Astrocyte (in vitro differentiated cells and primary cell): ENCODE data around the gene TBC1D2. TPM values are rescaled to one million over a fixed set of nuclear protein-coding genes. Genes with fewer than 3 reads are reported as not detected.

Experiments used
- DNase-seq: peaks from one replicate; pipeline ENCODE4 v3.0.0-alpha.2; 2010; ENCODE audit warnings: low read depth
- FAIRE-seq: peaks from 2 replicates; lab custom pipeline; 2011; peaks lifted over from hg19 to GRCh38; lab: Jason Lieb, UNC
- H2AFZ ChIP-seq: 2 replicates; pipeline ENCODE4 v1.6.0; 2012; ENCODE audit warnings: low read depth, low read length, inconsistent platforms
- H3K27ac ChIP-seq: 2 replicates; pipeline ENCODE4 v1.5.1; 2011; ENCODE audit warnings: low read depth, low read length, inconsistent platforms
- H3K27me3 ChIP-seq: 2 replicates; pipeline ENCODE4 v1.6.0; 2011; ENCODE audit warnings: low read length, inconsistent platforms; ENCODE audit not compliant: insufficient read depth
- H3K36me3 ChIP-seq: 2 replicates; pipeline ENCODE4 v1.5.1; 2011; ENCODE audit warnings: low read length, inconsistent platforms; ENCODE audit not compliant: insufficient read depth
- H3K4me1 ChIP-seq: 2 replicates; pipeline ENCODE4 v1.5.1; 2011; ENCODE audit warnings: low read length, inconsistent platforms; ENCODE audit not compliant: insufficient read depth
- H3K4me2 ChIP-seq: 2 replicates; pipeline ENCODE4 v1.6.0; 2012; ENCODE audit warnings: low read length, inconsistent platforms
- H3K4me3 ChIP-seq: 2 replicates; pipeline ENCODE4 v1.5.1; 2011; ENCODE audit warnings: low read depth, mild to moderate bottlenecking, low read length, inconsistent platforms; ENCODE audit not compliant: insufficient read depth
- H3K79me2 ChIP-seq: 2 replicates; pipeline ENCODE4 v1.6.0; 2012; ENCODE audit warnings: mild to moderate bottlenecking, low read length, inconsistent platforms; ENCODE audit not compliant: insufficient read depth
- H3K9ac ChIP-seq: 2 replicates; pipeline ENCODE4 v1.6.0; 2012; ENCODE audit warnings: mild to moderate bottlenecking, low read length, inconsistent platforms
- H3K9me3 ChIP-seq: 2 replicates; pipeline ENCODE4 v1.5.1; 2012; ENCODE audit warnings: low read depth, mild to moderate bottlenecking, low read length, inconsistent platforms; ENCODE audit not compliant: insufficient read depth
- H4K20me1 ChIP-seq: 2 replicates; pipeline ENCODE4 v1.6.0; 2012; ENCODE audit warnings: low read length, inconsistent platforms; ENCODE audit not compliant: insufficient read depth
- H3K27ac Mint-ChIP-seq: one replicate; pipeline ENCODE4 v1.8.0; 2021; ENCODE audit warnings: mild to moderate bottlenecking, mixed read lengths; ENCODE audit not compliant: unreplicated experiment
- H3K27me3 Mint-ChIP-seq: one replicate; pipeline ENCODE4 v1.8.0; 2021; ENCODE audit warnings: low read depth, mixed read lengths; ENCODE audit not compliant: unreplicated experiment
- H3K36me3 Mint-ChIP-seq: one replicate; pipeline ENCODE4 v1.8.0; 2021; ENCODE audit warnings: low read depth, mixed read lengths; ENCODE audit not compliant: unreplicated experiment
- H3K4me1 Mint-ChIP-seq: one replicate; pipeline ENCODE4 v1.8.0; 2021; ENCODE audit warnings: low read depth, mixed read lengths; ENCODE audit not compliant: unreplicated experiment
- H3K4me3 Mint-ChIP-seq: one replicate; pipeline ENCODE4 v1.8.0; 2021; ENCODE audit warnings: mild to moderate bottlenecking, moderate library complexity, mixed read lengths; ENCODE audit not compliant: unreplicated experiment
- H3K9me3 Mint-ChIP-seq: one replicate; pipeline ENCODE4 v1.8.0; 2021; ENCODE audit warnings: mild to moderate bottlenecking, mixed read lengths; ENCODE audit not compliant: unreplicated experiment
- CTCF ChIP-seq: IDR thresholded peaks from 2 replicates; pipeline ENCODE4 v1.5.1; 2011; ENCODE audit warnings: low read depth, mild to moderate bottlenecking, inconsistent platforms, low read length, moderate library complexity; ENCODE audit not compliant: insufficient read depth
- EZH2 ChIP-seq: IDR thresholded peaks from 2 replicates; pipeline ENCODE4 v1.6.1; 2012; ENCODE audit warnings: mild to moderate bottlenecking, low read length, inconsistent platforms; ENCODE audit not compliant: insufficient read depth
- total RNA-seq: library from RNA; stranded (reverse); gene quantifications from 2 replicates; pipeline ENCODE4 v1.2.1, GENCODE V29; 2021

The TBC1D2 gene
- total RNA-seq, 1 donor from 2014 or later: 9.6 TPM

- no peak for FAIRE-seq
- Histone ChIP-seq H3K9ac (no peak overlapping the region), H3K36me3 (peaks cover 7% of the 10 kb centered on the region), H3K27ac (no peak overlapping the region), H4K20me1 (no peaks in the 10 kb centered on the region), H3K4me1 (no peaks in the 10 kb centered on the region), H3K79me2 (no peaks in the 10 kb centered on the region), H3K4me2 (no peak overlapping the region), H3K4me3 (no peak overlapping the region), H3K9me3 (no peaks in the 10 kb centered on the region), H3K27me3 (no peaks in the 10 kb centered on the region), H2AFZ (no peak overlapping the region)
- H3K4me3 Mint-ChIP-seq: no peak overlapping the region
- H3K4me1 Mint-ChIP-seq: no peaks in the 10 kb centered on the region
- DNase-seq: no peak
- peaks cover 30% of the 10 kb centered on the region for H3K27me3 Mint-ChIP-seq
- TF ChIP-seq CTCF (no peak), EZH2 (no peak)
- no peak overlapping the region for H3K27ac Mint-ChIP-seq
- peaks cover 23% of the 10 kb centered on the region for H3K36me3 Mint-ChIP-seq
- H3K9me3 Mint-ChIP-seq: peaks cover 2% of the 10 kb centered on the region
Measured at GRCh38 chr9:98204692-98205091, 50.8 kb downstream of the TBC1D2 start.

DNA sequence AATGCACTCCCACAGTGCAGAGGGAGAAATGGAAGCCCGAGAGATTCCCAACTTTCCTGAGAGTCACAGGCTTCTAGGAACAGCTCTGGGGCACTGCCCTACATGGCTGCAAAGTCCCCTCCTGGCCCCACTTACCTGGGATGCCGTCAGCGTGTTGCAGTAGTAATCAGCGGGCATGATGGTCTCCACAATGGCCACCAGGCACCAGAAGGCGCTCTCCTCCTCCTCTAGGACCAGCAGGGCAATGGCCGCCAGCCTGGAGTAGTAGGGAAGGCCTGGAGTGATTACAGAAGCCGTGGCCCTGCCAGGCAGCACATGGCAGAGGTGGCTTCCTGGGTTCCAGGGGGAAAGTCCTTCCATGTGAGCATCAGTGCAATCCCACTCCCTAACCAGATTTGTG is 52.3 kb downstream of the TBC1D2 start:
- Mint-ChIP-seq H3K4me1 (no peaks in the 10 kb centered on the region), H3K4me3 (no peak overlapping the region), H3K27me3 (peaks cover 35% of the 10 kb centered on the region), H3K9me3 (peaks cover 2% of the 10 kb centered on the region), H3K36me3 (peaks cover 16% of the 10 kb centered on the region), H3K27ac (no peak overlapping the region)
- no peaks in the 10 kb centered on the region for H3K4me1 ChIP-seq
- FAIRE-seq: no peak
- TF ChIP-seq EZH2 (no peak), CTCF (no peak)
- H3K79me2 ChIP-seq: no peaks in the 10 kb centered on the region
- H3K9ac ChIP-seq: no peak overlapping the region
- no peak for DNase-seq
- H3K27ac ChIP-seq: no peak overlapping the region
- H4K20me1 ChIP-seq: no peaks in the 10 kb centered on the region
- no peak overlapping the region for H2AFZ ChIP-seq
- H3K27me3 ChIP-seq: no peaks in the 10 kb centered on the region
- no peak overlapping the region for H3K4me2 ChIP-seq
- no peak overlapping the region for H3K4me3 ChIP-seq
- H3K9me3 ChIP-seq: no peaks in the 10 kb centered on the region
- H3K36me3 ChIP-seq: peaks cover 10% of the 10 kb centered on the region

- H3K4me1 ChIP-seq: no peaks in the 10 kb centered on the region
- peaks cover 2% of the 10 kb centered on the region for H3K9me3 Mint-ChIP-seq
- H3K36me3 ChIP-seq: peaks cover 10% of the 10 kb centered on the region
- no peaks in the 10 kb centered on the region for H3K4me1 Mint-ChIP-seq
- H3K27ac ChIP-seq: no peak overlapping the region
- H3K27me3 ChIP-seq: no peaks in the 10 kb centered on the region
- H3K4me3 Mint-ChIP-seq: no peak overlapping the region
- DNase-seq: no peak
- no peaks in the 10 kb centered on the region for H3K79me2 ChIP-seq
- H4K20me1 ChIP-seq: no peaks in the 10 kb centered on the region
- no peak overlapping the region for H2AFZ ChIP-seq
- H3K9me3 ChIP-seq: no peaks in the 10 kb centered on the region
- no peak overlapping the region for H3K4me2 ChIP-seq
- H3K9ac ChIP-seq: no peak overlapping the region
- no peak for FAIRE-seq
- H3K36me3 Mint-ChIP-seq: peaks cover 11% of the 10 kb centered on the region
- no peak overlapping the region for H3K27ac Mint-ChIP-seq
- TF ChIP-seq EZH2: no peak
- no peak for TF ChIP-seq CTCF
- H3K27me3 Mint-ChIP-seq: peaks cover 32% of the 10 kb centered on the region
- no peak overlapping the region for H3K4me3 ChIP-seq
Measured at GRCh38 chr9:98202252-98202651, 53.2 kb downstream of the TBC1D2 start.
